GM10266 (cell line): ENCODE measurements around the gene ITPK1.

ENCODE experiments used
- DNase-seq: peaks from one replicate; pipeline ENCODE4 v3.0.0; 2012; ENCODE audit errors: extremely low spot score
- TF ChIP-seq, protein P1 (sequence below): IDR thresholded peaks from 2 replicates; pipeline ENCODE4 v1.5.1; 2012; ENCODE audit warnings: mild to moderate bottlenecking, low read depth; ENCODE audit not compliant: control insufficient read depth, insufficient read depth; ENCODE audit errors: missing control alignments

The ITPK1 gene

DNA sequence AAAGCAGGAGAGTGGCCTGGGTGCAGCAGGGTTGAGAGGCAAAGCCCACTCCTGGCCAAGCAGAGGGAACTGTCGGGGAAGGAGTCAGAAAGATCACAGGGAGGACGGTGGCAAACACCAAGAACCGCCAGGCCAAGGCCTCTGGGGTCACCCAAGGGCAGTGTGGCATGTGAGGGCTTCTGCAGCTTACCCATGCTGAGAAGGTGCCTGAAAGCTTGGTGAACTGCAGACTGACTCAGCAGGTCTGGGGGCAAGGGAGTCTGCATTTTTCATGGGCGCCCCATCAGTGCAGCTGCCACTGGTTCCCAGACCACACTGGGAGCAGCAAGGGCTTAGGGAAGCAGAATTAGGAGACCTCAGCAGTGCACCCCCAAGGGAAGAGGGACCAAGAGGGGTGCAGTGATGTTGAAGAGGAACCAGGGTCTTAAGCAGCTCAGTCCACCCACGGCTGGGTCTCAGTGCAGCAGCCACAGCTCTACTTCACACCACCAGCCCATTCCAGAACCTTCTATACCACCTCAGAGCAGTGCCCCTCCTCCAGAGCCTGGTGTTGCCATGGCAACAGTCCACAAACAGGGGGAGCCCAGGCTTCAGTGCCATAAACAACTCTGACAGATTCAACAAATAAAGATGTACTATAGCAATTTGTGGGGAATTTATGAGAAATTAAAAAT lies 59.4 kb downstream of the ITPK1 start:
- TF ChIP-seq, protein P1, sequence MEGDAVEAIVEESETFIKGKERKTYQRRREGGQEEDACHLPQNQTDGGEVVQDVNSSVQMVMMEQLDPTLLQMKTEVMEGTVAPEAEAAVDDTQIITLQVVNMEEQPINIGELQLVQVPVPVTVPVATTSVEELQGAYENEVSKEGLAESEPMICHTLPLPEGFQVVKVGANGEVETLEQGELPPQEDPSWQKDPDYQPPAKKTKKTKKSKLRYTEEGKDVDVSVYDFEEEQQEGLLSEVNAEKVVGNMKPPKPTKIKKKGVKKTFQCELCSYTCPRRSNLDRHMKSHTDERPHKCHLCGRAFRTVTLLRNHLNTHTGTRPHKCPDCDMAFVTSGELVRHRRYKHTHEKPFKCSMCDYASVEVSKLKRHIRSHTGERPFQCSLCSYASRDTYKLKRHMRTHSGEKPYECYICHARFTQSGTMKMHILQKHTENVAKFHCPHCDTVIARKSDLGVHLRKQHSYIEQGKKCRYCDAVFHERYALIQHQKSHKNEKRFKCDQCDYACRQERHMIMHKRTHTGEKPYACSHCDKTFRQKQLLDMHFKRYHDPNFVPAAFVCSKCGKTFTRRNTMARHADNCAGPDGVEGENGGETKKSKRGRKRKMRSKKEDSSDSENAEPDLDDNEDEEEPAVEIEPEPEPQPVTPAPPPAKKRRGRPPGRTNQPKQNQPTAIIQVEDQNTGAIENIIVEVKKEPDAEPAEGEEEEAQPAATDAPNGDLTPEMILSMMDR = no peak

DNA sequence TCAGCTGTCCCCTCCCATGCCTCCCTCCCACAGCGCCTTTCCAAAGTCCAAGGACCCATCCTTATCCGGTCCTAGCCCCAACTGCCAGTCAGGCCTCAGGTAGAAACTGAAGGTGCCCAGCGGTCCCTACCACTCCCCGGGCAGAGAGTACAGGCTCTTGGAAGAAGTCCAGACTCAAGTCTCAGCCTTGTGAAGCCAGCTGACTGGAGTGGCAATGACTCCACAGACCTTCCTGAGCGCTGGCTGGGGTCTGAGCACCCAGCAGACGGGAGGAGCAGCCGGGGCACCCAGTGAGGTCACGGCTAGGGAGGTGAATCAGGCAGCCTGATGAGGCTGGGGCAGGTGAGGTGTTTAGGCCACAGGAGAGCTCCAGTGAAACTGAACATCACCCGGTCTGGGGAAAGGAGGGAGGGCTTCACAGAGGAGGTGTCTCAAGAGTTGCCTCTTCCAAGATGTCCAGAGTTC lies 60.0 kb downstream of the ITPK1 start:
- TF ChIP-seq, protein P1 = no peak
- no peak for DNase-seq

More for the DNA sequence above, 59.4 kb downstream of the ITPK1 start:
- no peak for DNase-seq

DNA sequence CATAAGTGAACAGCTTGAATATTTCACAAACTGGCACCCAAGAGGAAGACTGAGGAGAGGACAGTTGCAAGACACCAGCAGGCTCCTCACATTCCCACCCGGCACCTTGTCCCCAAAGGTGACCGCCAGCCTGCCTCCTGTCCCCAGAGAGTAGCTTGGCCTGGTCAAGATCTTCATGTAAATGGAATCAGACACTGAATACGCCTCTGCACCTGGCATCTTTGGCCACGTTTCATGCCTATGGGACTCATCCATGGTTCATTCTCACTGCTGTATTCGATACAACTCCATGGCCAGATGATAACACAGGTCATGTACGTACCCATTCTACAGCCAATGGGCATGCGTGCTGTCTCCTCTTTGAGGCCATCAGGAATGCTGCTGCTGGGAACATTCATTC lies 60.8 kb downstream of the ITPK1 start:
- no peak for DNase-seq
- TF ChIP-seq, protein P1 = no peak

DNA sequence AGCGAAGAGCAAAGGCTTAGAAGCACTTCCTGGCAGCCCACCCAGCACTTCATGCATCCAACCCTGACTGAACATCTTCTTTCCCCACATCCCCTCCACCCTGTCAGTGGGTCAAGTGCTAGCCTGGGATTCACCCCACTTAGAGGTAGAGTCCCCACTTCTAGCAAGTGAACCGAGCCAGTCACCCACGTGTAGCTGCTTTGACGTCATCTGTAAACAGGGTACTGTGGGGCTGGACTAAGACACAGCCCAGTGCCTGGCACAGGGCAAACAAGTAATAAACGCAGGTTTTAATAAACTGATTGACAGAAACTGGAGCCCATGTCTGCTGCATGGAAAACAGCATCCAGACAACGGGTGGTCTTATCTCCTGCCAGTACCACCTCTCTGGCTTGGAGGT lies 61.7 kb downstream of the ITPK1 start:
- TF ChIP-seq, protein P1 = no peak

DNA sequence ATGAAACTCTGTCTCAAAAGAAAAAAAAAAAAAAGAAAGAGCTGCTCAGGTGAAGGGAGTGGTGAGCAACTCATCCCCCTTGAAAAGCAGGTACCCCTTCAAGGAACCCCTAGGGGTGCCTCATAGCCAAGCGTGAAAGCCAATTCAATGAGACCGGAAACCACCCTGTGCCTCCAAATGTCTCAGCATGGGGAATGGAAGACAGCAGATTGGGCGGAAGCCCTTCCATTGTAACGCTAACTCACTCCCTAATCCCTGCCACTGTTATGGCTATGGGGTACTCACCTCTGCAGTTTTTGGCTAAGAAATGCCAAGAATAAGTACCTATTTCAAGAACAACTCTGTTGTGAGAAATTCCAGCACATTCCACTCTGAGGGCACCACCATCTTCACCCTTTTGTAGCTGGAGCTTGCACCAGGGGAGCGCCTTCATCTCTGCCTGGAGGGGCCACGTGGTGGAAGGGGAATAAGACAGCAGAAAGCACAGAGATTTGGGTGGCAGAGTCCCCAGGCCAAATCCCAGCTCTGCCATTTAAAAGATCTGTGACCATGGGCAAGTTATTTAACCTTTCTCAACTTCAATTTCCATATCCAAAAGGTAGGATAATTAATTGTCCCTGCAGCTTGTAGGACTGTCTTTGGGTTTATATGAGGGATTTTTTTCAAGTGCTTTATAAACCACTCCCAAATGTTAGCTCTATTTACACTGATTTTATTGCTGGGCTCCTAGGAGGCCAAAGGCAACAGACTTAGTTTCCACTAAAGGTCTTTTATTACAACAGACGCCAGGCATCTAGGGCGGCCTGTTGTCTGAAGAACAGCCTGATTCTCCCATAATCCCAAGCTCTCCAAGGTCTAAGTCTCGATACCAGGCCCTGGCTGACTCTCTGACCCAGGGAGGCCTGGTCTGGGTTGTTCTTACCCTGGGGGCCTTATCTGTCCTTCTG lies 63.9 kb downstream of the ITPK1 start:
- DNase-seq = no peak
- TF ChIP-seq, protein P1 = no peak

More for the DNA sequence above, 61.7 kb downstream of the ITPK1 start:
- no peak for DNase-seq

DNA sequence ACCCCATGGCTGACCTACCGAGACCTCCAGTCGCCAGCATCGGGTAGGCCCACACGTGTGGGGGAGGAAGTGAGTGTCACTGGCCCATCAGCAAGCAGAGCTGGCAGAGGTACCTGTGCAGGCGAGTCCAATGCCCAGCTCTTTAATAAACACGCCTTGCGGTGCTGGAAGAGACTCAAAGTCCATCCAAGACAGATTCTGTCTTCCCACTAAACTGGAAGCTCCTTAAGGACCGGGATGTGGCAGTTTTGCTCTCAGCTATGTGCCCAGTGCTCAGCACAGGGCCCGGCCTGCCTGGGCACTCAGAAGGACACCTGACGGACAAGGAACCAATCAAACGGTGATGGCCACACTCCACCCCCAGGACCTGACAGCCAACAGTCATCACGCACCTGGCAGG lies 65.0 kb downstream of the ITPK1 start:
- TF ChIP-seq, protein P1 = no peak
- DNase-seq = no peak
